Measurements from ENCODE around the gene CCP110.

DNA sequence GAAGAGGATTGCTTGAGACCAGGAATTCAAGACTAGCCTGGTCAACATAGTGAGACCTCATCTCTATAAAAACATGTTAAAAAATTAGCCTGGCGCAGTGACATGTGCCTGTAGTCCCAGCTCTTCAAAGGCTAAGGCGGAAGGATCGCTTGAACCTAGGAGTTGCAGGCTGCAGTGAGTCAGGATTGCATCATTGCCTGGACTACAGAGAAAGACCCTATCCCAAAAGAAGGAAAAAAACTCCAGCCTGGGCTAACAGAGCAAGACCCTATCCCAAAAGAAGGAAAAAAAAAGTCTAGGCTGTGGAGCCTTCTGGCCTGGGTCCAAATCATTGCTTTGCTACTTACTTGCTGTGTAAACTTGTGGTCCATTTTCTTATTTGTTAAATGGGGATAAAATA is 4.9 kb downstream of the CCP110 start:
- TF ChIP-seq, protein P1, sequence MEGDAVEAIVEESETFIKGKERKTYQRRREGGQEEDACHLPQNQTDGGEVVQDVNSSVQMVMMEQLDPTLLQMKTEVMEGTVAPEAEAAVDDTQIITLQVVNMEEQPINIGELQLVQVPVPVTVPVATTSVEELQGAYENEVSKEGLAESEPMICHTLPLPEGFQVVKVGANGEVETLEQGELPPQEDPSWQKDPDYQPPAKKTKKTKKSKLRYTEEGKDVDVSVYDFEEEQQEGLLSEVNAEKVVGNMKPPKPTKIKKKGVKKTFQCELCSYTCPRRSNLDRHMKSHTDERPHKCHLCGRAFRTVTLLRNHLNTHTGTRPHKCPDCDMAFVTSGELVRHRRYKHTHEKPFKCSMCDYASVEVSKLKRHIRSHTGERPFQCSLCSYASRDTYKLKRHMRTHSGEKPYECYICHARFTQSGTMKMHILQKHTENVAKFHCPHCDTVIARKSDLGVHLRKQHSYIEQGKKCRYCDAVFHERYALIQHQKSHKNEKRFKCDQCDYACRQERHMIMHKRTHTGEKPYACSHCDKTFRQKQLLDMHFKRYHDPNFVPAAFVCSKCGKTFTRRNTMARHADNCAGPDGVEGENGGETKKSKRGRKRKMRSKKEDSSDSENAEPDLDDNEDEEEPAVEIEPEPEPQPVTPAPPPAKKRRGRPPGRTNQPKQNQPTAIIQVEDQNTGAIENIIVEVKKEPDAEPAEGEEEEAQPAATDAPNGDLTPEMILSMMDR (conservative IDR thresholded peaks at IDR 0.05; ENCODE audit: low read length), result no peak
- no peak for TF ChIP-seq EZH2phosphoT487 (IDR thresholded peaks at IDR 0.05; ENCODE audit: borderline replicate concordance, low read depth, low read length)

Data from OCI-LY7 (cell line).